K562 (cell line): ENCODE measurements around the gene PANX1. TPM values are rescaled to one million over a fixed set of nuclear protein-coding genes. Genes with fewer than 3 reads are reported as not detected.

Source experiments
- ATF3 ChIP-seq, 2 experiments: fragments of 450-650 bp in 1 of 2; sonication (generic) in 1 of 2; formaldehyde crosslinking in 1 of 2; IDR thresholded peaks in 1 of 2; conservative IDR thresholded peaks in 1 of 2; 2 replicates each; pipeline versions ENCODE4 v1.6.1 to v1.8.1; 2016 to 2023; ENCODE audit warnings: mild to moderate bottlenecking in 2 of 2, moderate library complexity in 2 of 2, inconsistent platforms in 1 of 2, missing genetic modification reagents in 1 of 2
- BACH1 ChIP-seq: fragments of 200-800 bp; sonication (Bioruptor generic); IDR thresholded peaks from 2 replicates; pipeline ENCODE4 v1.6.1; 2016; ENCODE audit warnings: missing genetic modification characterization, missing compliant biosample characterization
- CXXC5 ChIP-seq: fragments of 250-450 bp; sonication (Bioruptor Pico); IDR thresholded peaks from 2 replicates; pipeline ENCODE4 v1.8.0; 2022; ENCODE audit warnings: inconsistent platforms, mild to moderate bottlenecking, moderate library complexity
- FIP1L1 ChIP-seq: fragments of 200-400 bp; formaldehyde crosslinking; IDR thresholded peaks from 2 replicates; pipeline ENCODE4 v1.6.1; 2018; ENCODE audit warnings: mild to moderate bottlenecking, low read depth, low read length; ENCODE audit not compliant: poor library complexity, severe bottlenecking
- FOXJ2 ChIP-seq: fragments of 200-800 bp; sonication (Bioruptor generic); IDR thresholded peaks from 2 replicates; pipeline ENCODE4 v1.6.1; 2016; ENCODE audit warnings: missing genetic modification characterization, missing compliant biosample characterization
- JUND ChIP-seq, 2 experiments: IDR thresholded peaks; 2 replicates in 1 of 2; 3 replicates in 1 of 2; pipeline ENCODE4 v1.6.1; 2011; ENCODE audit warnings: borderline replicate concordance in 2 of 2, low read depth in 2 of 2, low read length in 2 of 2, improper control_type of control experiment in 1 of 2, missing biosample characterization in 1 of 2, missing genetic modification characterization in 1 of 2, missing genetic modification reagents in 1 of 2
- NFYB ChIP-seq: IDR thresholded peaks from 2 replicates; pipeline ENCODE4 v1.6.1; 2011; ENCODE audit warnings: mild to moderate bottlenecking, moderate library complexity; ENCODE audit not compliant: insufficient read length; ENCODE audit errors: extremely low read depth
- ZBTB7A ChIP-seq: IDR thresholded peaks from 2 replicates; pipeline ENCODE4 v1.6.1; 2011; ENCODE audit warnings: low read depth, mild to moderate bottlenecking, low read length, moderate library complexity, borderline replicate concordance; ENCODE audit not compliant: control insufficient read depth
- ZFP91 ChIP-seq: sonication (generic); formaldehyde crosslinking; IDR thresholded peaks from 2 replicates; pipeline ENCODE4 v1.8.0; 2022; ENCODE audit warnings: mild to moderate bottlenecking, missing genetic modification reagents
- ZNF146 ChIP-seq: IDR thresholded peaks from one replicate; pipeline ENCODE4 v1.6.1; 2018; ENCODE audit warnings: missing compliant biosample characterization; ENCODE audit not compliant: unreplicated experiment
- ZNF24 ChIP-seq: fragments of 450-650 bp; IDR thresholded peaks from 2 replicates; pipeline ENCODE4 v1.6.1; 2016
- polyA plus RNA-seq, 8 experiments: library from polyadenylated mRNA; depleted of rRNA in 4 of 8; stranded (reverse) in 5 of 8; unstranded in 3 of 8; fragments of >200 nt; fragmentation: Nextera tagmentation in 2 of 8; fragmentation: Illumina TruSeq in 1 of 8; extraction: Ambion mirVana in 2 of 8; extraction: Trizol in 1 of 8; gene quantifications; 2 replicates each; pipeline versions ENCODE4 v1.2.1 to v1.2.3, GENCODE V29; 2011 to 2014; ENCODE audit warnings: inconsistent platforms in 1 of 8, missing spikeins in 1 of 8
- total RNA-seq, 7 experiments: library from RNA; depleted of rRNA in 6 of 7; stranded (reverse); fragments of >200 nt in 6 of 7; fragmentation: Illumina TruSeq in 2 of 7; extraction: Trizol in 2 of 7; gene quantifications; 2 replicates each; pipeline versions ENCODE4 v1.2.1 to v1.2.3, GENCODE V29; 2011 to 2021; ENCODE audit warnings: low replicate concordance in 1 of 7
- TF ChIP-seq, protein P1 (sequence below): fragments of 450-650 bp; IDR thresholded peaks from 2 replicates; pipeline ENCODE4 v1.6.1; 2016; ENCODE audit warnings: low read depth
- TF ChIP-seq, protein P2 (sequence below): fragments of 450-650 bp; formaldehyde crosslinking; IDR thresholded peaks from 2 replicates; pipeline ENCODE4 v1.4.0; 2020; ENCODE audit warnings: mild to moderate bottlenecking, moderate library complexity

The PANX1 gene
- total and polyA plus RNA-seq, 9 of the 15 experiments (the other 6 are each of a cell fraction or from before 2014, with no cell fraction given): 1.9 to 14.8 (median 10.1) TPM

GRCh38 chr11:94128746-94129511 lies at the start of gene PANX1 (continued):
- TF ChIP-seq, protein P1, sequence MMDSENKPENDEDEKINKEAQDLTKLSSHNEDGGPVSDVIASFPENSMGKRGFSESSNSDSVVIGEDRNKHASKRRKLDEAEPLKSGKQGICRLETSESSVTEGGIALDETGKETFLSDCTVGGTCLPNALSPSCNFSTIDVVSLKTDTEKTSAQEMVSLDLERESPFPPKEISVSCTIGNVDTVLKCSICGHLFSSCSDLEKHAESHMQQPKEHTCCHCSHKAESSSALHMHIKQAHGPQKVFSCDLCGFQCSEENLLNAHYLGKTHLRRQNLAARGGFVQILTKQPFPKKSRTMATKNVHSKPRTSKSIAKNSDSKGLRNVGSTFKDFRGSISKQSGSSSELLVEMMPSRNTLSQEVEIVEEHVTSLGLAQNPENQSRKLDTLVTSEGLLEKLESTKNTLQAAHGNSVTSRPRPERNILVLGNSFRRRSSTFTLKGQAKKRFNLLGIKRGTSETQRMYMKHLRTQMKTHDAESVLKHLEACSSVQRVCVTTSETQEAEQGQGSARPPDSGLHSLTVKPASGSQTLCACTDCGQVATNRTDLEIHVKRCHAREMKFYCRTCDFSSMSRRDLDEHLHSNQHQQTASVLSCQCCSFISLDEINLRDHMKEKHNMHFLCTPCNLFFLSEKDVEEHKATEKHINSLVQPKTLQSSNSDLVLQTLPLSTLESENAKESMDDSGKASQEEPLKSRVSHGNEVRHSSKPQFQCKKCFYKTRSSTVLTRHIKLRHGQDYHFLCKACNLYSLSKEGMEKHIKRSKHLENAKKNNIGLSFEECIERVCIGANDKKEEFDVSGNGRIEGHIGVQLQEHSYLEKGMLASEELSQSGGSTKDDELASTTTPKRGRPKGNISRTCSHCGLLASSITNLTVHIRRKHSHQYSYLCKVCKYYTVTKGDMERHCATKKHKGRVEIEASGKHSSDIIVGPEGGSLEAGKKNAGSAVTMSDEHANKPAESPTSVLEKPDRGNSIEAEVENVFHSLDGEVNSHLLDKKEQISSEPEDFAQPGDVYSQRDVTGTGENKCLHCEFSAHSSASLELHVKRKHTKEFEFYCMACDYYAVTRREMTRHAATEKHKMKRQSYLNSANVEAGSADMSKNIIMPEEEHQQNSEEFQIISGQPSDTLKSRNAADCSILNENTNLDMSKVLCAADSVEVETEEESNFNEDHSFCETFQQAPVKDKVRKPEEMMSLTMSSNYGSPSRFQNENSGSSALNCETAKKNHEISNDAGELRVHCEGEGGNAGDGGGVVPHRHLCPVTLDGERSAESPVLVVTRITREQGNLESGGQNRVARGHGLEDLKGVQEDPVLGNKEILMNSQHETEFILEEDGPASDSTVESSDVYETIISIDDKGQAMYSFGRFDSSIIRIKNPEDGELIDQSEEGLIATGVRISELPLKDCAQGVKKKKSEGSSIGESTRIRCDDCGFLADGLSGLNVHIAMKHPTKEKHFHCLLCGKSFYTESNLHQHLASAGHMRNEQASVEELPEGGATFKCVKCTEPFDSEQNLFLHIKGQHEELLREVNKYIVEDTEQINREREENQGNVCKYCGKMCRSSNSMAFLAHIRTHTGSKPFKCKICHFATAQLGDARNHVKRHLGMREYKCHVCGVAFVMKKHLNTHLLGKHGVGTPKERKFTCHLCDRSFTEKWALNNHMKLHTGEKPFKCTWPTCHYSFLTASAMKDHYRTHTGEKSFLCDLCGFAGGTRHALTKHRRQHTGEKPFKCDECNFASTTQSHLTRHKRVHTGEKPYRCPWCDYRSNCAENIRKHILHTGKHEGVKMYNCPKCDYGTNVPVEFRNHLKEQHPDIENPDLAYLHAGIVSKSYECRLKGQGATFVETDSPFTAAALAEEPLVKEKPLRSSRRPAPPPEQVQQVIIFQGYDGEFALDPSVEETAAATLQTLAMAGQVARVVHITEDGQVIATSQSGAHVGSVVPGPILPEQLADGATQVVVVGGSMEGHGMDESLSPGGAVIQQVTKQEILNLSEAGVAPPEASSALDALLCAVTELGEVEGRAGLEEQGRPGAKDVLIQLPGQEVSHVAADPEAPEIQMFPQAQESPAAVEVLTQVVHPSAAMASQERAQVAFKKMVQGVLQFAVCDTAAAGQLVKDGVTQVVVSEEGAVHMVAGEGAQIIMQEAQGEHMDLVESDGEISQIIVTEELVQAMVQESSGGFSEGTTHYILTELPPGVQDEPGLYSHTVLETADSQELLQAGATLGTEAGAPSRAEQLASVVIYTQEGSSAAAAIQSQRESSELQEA: no peak
- TF ChIP-seq NFYB (no peak), ZNF24 (no peak), JUND (IDR thresholded peaks at IDR 0.05; ENCODE audit: borderline replicate concordance, low read depth, low read length) (peak; percentile 11; the same call in 1 of the 2 replicates), JUND (tag; IDR thresholded peaks at IDR 0.05; ENCODE audit: borderline replicate concordance, low read depth, low read length) (no peak; the same call in 2 of the 3 replicates), ZBTB7A (peak; percentile 96; the same call in 1 of the 2 replicates), CXXC5 (CRISPR knock-in tag) (peak; percentile 83), BACH1 (no peak), FOXJ2 (tag) (no peak), FIP1L1 (peak; percentile 74), ZFP91 (CRISPR knock-in tag) (no peak), ATF3 (IDR thresholded peaks at IDR 0.05) (no peak), ATF3 (CRISPR knock-in tag; conservative IDR thresholded peaks at IDR 0.05) (no peak), ZNF146 (CRISPR knock-in tag) (no peak)
- TF ChIP-seq, protein P2, sequence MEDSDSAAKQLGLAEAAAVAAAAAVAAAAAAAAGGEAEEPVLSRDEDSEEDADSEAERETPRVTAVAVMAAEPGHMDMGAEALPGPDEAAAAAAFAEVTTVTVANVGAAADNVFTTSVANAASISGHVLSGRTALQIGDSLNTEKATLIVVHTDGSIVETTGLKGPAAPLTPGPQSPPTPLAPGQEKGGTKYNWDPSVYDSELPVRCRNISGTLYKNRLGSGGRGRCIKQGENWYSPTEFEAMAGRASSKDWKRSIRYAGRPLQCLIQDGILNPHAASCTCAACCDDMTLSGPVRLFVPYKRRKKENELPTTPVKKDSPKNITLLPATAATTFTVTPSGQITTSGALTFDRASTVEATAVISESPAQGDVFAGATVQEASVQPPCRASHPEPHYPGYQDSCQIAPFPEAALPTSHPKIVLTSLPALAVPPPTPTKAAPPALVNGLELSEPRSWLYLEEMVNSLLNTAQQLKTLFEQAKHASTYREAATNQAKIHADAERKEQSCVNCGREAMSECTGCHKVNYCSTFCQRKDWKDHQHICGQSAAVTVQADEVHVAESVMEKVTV: no peak
